Natural killer cell (primary cell): ENCODE measurements around the gene HOMER3. TPM values are rescaled to one million over a fixed set of nuclear protein-coding genes. Genes with fewer than 3 reads are reported as not detected.
"Not testable (repeated sequence)": the region's sequence is repeated elsewhere in the genome, so short reads cannot be mapped to it uniquely, and the experiment has no call there.

ENCODE experiments used
- ATAC-seq, 3 donors: fragments of 150-1000 bp in 2 of 3; fragments of 200-7000 bp in 1 of 3; cut with Tn5 transposase; 1 replicate in 1 of 3; 2 replicates in 2 of 3; pipeline ENCODE4 v1.10.0; 2021; ENCODE audit warnings: mild to moderate bottlenecking in 2 of 3, moderate library complexity in 2 of 3
- DNase-seq, 2 donors: peaks; one replicate each; pipeline versions ENCODE4 v3.0.0 to v3.0.0-alpha.2; 2013 to 2021; ENCODE audit warnings: mixed read lengths in 1 of 2
- H3K27ac ChIP-seq: one replicate; pipeline ENCODE4 v1.5.1; 2013; ENCODE audit warnings: mild to moderate bottlenecking, low read length
- H3K27me3 ChIP-seq: one replicate; pipeline ENCODE4 v1.6.1; 2013; ENCODE audit warnings: low read length; ENCODE audit not compliant: control insufficient read depth, insufficient read depth
- H3K36me3 ChIP-seq: one replicate; pipeline ENCODE4 v1.6.1; 2013; ENCODE audit warnings: low read length; ENCODE audit not compliant: control insufficient read depth, insufficient read depth
- H3K4me1 ChIP-seq: one replicate; pipeline ENCODE4 v1.6.1; 2013; ENCODE audit warnings: low read length; ENCODE audit not compliant: control insufficient read depth, insufficient read depth
- H3K4me3 ChIP-seq: one replicate; pipeline ENCODE4 v1.5.1; 2013; ENCODE audit warnings: low read length
- H3K9me3 ChIP-seq: one replicate; pipeline ENCODE4 v1.6.1; 2013; ENCODE audit warnings: low read length; ENCODE audit not compliant: control insufficient read depth, insufficient read depth
- H3K27ac Mint-ChIP-seq, 2 donors: one replicate each; pipeline ENCODE4 v1.8.0; 2022; ENCODE audit warnings: mild to moderate bottlenecking in 2 of 2, mixed read lengths in 2 of 2, moderate library complexity in 1 of 2
- H3K27me3 Mint-ChIP-seq, 2 donors: one replicate each; pipeline ENCODE4 v1.8.0; 2022; ENCODE audit warnings: low read depth in 2 of 2, mixed read lengths in 2 of 2
- H3K36me3 Mint-ChIP-seq: one replicate; pipeline ENCODE4 v1.8.0; 2022; ENCODE audit warnings: mixed read lengths
- H3K4me1 Mint-ChIP-seq, 2 donors: one replicate each; pipeline ENCODE4 v1.8.0; 2022; ENCODE audit warnings: mixed read lengths in 2 of 2
- H3K4me3 Mint-ChIP-seq: one replicate; pipeline ENCODE4 v1.8.0; 2022; ENCODE audit warnings: mild to moderate bottlenecking, moderate library complexity, mixed read lengths
- H3K9me3 Mint-ChIP-seq, 2 donors: one replicate each; pipeline ENCODE4 v1.8.0; 2022; ENCODE audit warnings: mixed read lengths in 2 of 2
- CTCF ChIP-seq: fragments of 200-600 bp; IDR thresholded peaks from one replicate; pipeline ENCODE4 v1.8.0; 2022; ENCODE audit warnings: antibody characterized with exemption
- WGBS: methylation state at CpG from one replicate; pipeline ENCODE4 v1.1.7; 2013; ENCODE audit warnings: missing lambda C conversion rate; ENCODE audit not compliant: insufficient coverage; 5-methylcytosine and 5-hydroxymethylcytosine counted together
- intact Hi-C: fragments of 100-400 bp; cut with micrococcal nuclease; formaldehyde crosslinking; loops from one replicate; pipeline ENCODE4 v1.14.2; 2022
- total RNA-seq, 4 donors: library from RNA; stranded (reverse); fragments of 120-200 nt in 1 of 4; gene quantifications; one replicate each; pipeline versions ENCODE4 v1.2.3 to v1.2.4, GENCODE V29; 2013 to 2022

Gene HOMER3
- total RNA-seq, 3 donors from 2014 or later (not counting 1 experiment from before 2014, with no cell fraction given): 0.19 to 4.8 TPM; not detected in 1

- peak; percentile 90 to 98 (median 92) for ATAC-seq
- under 1% methylated on average over 72 of the region's 72 CpGs for WGBS
These were observed 21.7 kb downstream of the HOMER3 start, which contains the start of the genes COPE and DDX49 for GRCh38 chr19:18919086-18919899. TSS of gene COPE (minus strand) at chr19:18919387. CDS start at chr19:18919348, 39 bp downstream. TSS of gene DDX49 (plus strand) at chr19:18919715. CDS start at chr19:18919742, 27 bp downstream.

GRCh38 chr19:18917593-18917992 lies 23.4 kb downstream of the HOMER3 start:
- intact Hi-C loops: not testable (repeated sequence)

More at GRCh38 chr19:18919086-18919899, 21.7 kb downstream of the HOMER3 start, which contains the start of the genes COPE and DDX49:
- DNase-seq: peak; percentile 98 to 100
- H3K4me3 Mint-ChIP-seq: peak within 1 kb of the TSS; percentile 97
- H3K9me3 Mint-ChIP-seq: no peaks in the 10 kb centered on the region
- H3K27me3 Mint-ChIP-seq: no peaks in the 10 kb centered on the region
- peaks cover 31 to 39% of the 10 kb centered on the region in 2 donors for H3K4me1 Mint-ChIP-seq
- intact Hi-C loops: loop anchor here (1.0 to 2.0 kb wide), 3 partner anchors 114 to 330 kb away; partner anchors contain the start of genes ARMC6, REX1BD, SLC25A42 and SUGP2
- Histone ChIP-seq H3K9me3 (no peaks in the 10 kb centered on the region), H3K36me3 (peaks cover 32% of the 10 kb centered on the region), H3K27me3 (no peaks in the 10 kb centered on the region), H3K4me1 (peaks cover 31% of the 10 kb centered on the region), H3K4me3 (peak within 1 kb of the TSS; percentile 72), H3K27ac (peak within 1 kb of the TSS; percentile 85)
- no peak for TF ChIP-seq CTCF
- H3K36me3 Mint-ChIP-seq: no peaks in the 10 kb centered on the region
- H3K27ac Mint-ChIP-seq: peak within 1 kb of the TSS; percentile 90 to 95

GRCh38 chr19:18915639-18916038 lies 25.4 kb downstream of the HOMER3 start:
- Histone ChIP-seq H3K4me3 (no peak overlapping the region), H3K27ac (no peak overlapping the region), H3K36me3 (peaks cover 23% of the 10 kb centered on the region), H3K9me3 (no peaks in the 10 kb centered on the region), H3K27me3 (no peaks in the 10 kb centered on the region), H3K4me1 (peaks cover 35% of the 10 kb centered on the region)
- Mint-ChIP-seq H3K27me3 (no peaks in the 10 kb centered on the region), H3K36me3 (no peaks in the 10 kb centered on the region), H3K4me3 (peak overlapping the region; percentile 25), H3K4me1 (peaks cover 31 to 47% of the 10 kb centered on the region in 2 donors), H3K27ac (peak overlapping the region; percentile 11 to 58), H3K9me3 (no peaks in the 10 kb centered on the region)
- ATAC-seq (no peak), DNase-seq (peak in 1 of 2 donors; percentile 53)
- no peak for TF ChIP-seq CTCF
- intact Hi-C loops: no loop called here
- 63% methylated on average over 5 of the region's 5 CpGs for WGBS

More at GRCh38 chr19:18917593-18917992, 23.4 kb downstream of the HOMER3 start:
- H3K9me3 Mint-ChIP-seq, H3K9me3 ChIP-seq, ATAC-seq, H3K36me3 Mint-ChIP-seq, H3K27ac ChIP-seq, H3K27me3 ChIP-seq, H3K27me3 Mint-ChIP-seq, DNase-seq, H3K4me3 ChIP-seq: not testable (repeated sequence)
- H3K27ac Mint-ChIP-seq: peak overlapping the region; percentile 37 to 95
- H3K36me3 ChIP-seq: peaks cover 25% of the 10 kb centered on the region
- WGBS: over 99% methylated on average over 7 of the region's 9 CpGs
- peaks cover 31 to 46% of the 10 kb centered on the region in 2 donors for H3K4me1 Mint-ChIP-seq
- peaks cover 36% of the 10 kb centered on the region for H3K4me1 ChIP-seq
- peak overlapping the region; percentile 59 for H3K4me3 Mint-ChIP-seq

GRCh38 chr19:18913466-18913865 lies 27.6 kb downstream of the HOMER3 start:
- Histone ChIP-seq H3K27me3 (no peaks in the 10 kb centered on the region), H3K4me3 (no peak overlapping the region), H3K9me3 (no peaks in the 10 kb centered on the region), H3K36me3 (peaks cover 35% of the 10 kb centered on the region), H3K27ac (no peak overlapping the region), H3K4me1 (peaks cover 22% of the 10 kb centered on the region)
- H3K4me1 Mint-ChIP-seq: peaks cover 17 to 35% of the 10 kb centered on the region in 2 donors
- DNase-seq (no peak), ATAC-seq (no peak)
- WGBS: 94% methylated on average over 5 of the region's 5 CpGs
- peak overlapping the region in 1 of 2 donors; percentile 14 for H3K27ac Mint-ChIP-seq
- H3K9me3 Mint-ChIP-seq: no peaks in the 10 kb centered on the region
- intact Hi-C loops: no loop called here
- no peak for TF ChIP-seq CTCF
- H3K27me3 Mint-ChIP-seq: no peaks in the 10 kb centered on the region
- no peak overlapping the region for H3K4me3 Mint-ChIP-seq
- no peaks in the 10 kb centered on the region for H3K36me3 Mint-ChIP-seq
